ENCODE measurements around the gene STX18. TPM values are rescaled to one million over a fixed set of nuclear protein-coding genes. Genes with fewer than 3 reads are reported as not detected.

The STX18 gene
- total RNA-seq, 2 experiments from 2014 or later = 25.3 to 33.5 TPM

GRCh38 chr4:4457803-4458553 is 83.9 kb downstream of the STX18 start:
- ChIA-PET CTCF (no interaction called here), POLR2A (no interaction called here)
- no peak for DNase-seq
- no peak for ATAC-seq
- Mint-ChIP-seq H3K27ac (no peak overlapping the region), H3K27me3 (no peaks in the 10 kb centered on the region), H3K9me3 (ENCODE audit: low read depth) (no peaks in the 10 kb centered on the region), H3K4me3 (no peak overlapping the region), H3K36me3 (ENCODE audit: low read depth) (peaks cover 21% of the 10 kb centered on the region), H3K4me1 (peaks cover 30% of the 10 kb centered on the region)
- intact Hi-C loops (cut with DNase I, micrococcal nuclease) = no loop called here

GRCh38 chr4:4456816-4457578 is 84.9 kb downstream of the STX18 start:
- ChIA-PET POLR2A (no interaction called here), CTCF (no interaction called here)
- no peak overlapping the region for H3K27ac Mint-ChIP-seq
- peaks cover 29% of the 10 kb centered on the region for H3K36me3 Mint-ChIP-seq (ENCODE audit: low read depth)
- no peaks in the 10 kb centered on the region for H3K9me3 Mint-ChIP-seq (ENCODE audit: low read depth)
- ATAC-seq (no peak), DNase-seq (no peak)
- peaks cover 20% of the 10 kb centered on the region for H3K4me1 Mint-ChIP-seq
- H3K27me3 Mint-ChIP-seq = no peaks in the 10 kb centered on the region
- no peak overlapping the region for H3K4me3 Mint-ChIP-seq
- intact Hi-C loops (cut with DNase I, micrococcal nuclease) = no loop called here

- no peaks in the 10 kb centered on the region for H3K27me3 Mint-ChIP-seq
- peaks cover 14% of the 10 kb centered on the region for H3K4me1 Mint-ChIP-seq
- ChIA-PET CTCF (no interaction called here), POLR2A (no interaction called here)
- H3K9me3 Mint-ChIP-seq (ENCODE audit: low read depth) = no peaks in the 10 kb centered on the region
- ATAC-seq (no peak), DNase-seq (no peak)
- peaks cover 34% of the 10 kb centered on the region for H3K36me3 Mint-ChIP-seq (ENCODE audit: low read depth)
- intact Hi-C loops (cut with DNase I, micrococcal nuclease) = no loop called here
- H3K4me3 Mint-ChIP-seq = no peak overlapping the region
- no peak overlapping the region for H3K27ac Mint-ChIP-seq
Measured at GRCh38 chr4:4456351-4456750, 85.5 kb downstream of the STX18 start.

GRCh38 chr4:4455210-4455865 is 86.5 kb downstream of the STX18 start:
- no peaks in the 10 kb centered on the region for H3K27me3 Mint-ChIP-seq
- POLR2A ChIA-PET = no interaction called here
- peaks cover 5% of the 10 kb centered on the region for H3K4me1 Mint-ChIP-seq

GRCh38 chr4:4446434-4446833 is 95.4 kb downstream of the STX18 start:
- Mint-ChIP-seq H3K27me3 (no peaks in the 10 kb centered on the region), H3K36me3 (ENCODE audit: low read depth) (peaks cover 5% of the 10 kb centered on the region), H3K9me3 (ENCODE audit: low read depth) (no peaks in the 10 kb centered on the region), H3K27ac (no peak overlapping the region), H3K4me3 (no peak overlapping the region), H3K4me1 (peaks cover 6% of the 10 kb centered on the region)
- CTCF ChIA-PET = no interaction called here
- DNase-seq (no peak), ATAC-seq (peak; percentile 57)
- intact Hi-C loops (cut with DNase I, micrococcal nuclease) = no loop called here
- POLR2A ChIA-PET = no interaction called here

More at GRCh38 chr4:4455210-4455865, 86.5 kb downstream of the STX18 start:
- DNase-seq = no peak
- intact Hi-C loops (cut with DNase I, micrococcal nuclease) = no loop called here
- no peak for ATAC-seq
- Mint-ChIP-seq H3K27ac (no peak overlapping the region), H3K9me3 (ENCODE audit: low read depth) (no peaks in the 10 kb centered on the region), H3K4me3 (no peak overlapping the region), H3K36me3 (ENCODE audit: low read depth) (peaks cover 34% of the 10 kb centered on the region)
- CTCF ChIA-PET = no interaction called here

GRCh38 chr4:4443821-4444220 is 98.0 kb downstream of the STX18 start:
- no peak for ATAC-seq
- H3K27ac Mint-ChIP-seq = no peak overlapping the region

GRCh38 chr4:4440333-4441061 is 101.4 kb downstream of the STX18 start:
- Mint-ChIP-seq H3K27ac (no peak overlapping the region), H3K36me3 (ENCODE audit: low read depth) (peaks cover 10% of the 10 kb centered on the region), H3K9me3 (ENCODE audit: low read depth) (no peaks in the 10 kb centered on the region), H3K4me1 (peaks cover 11% of the 10 kb centered on the region), H3K4me3 (no peak overlapping the region), H3K27me3 (no peaks in the 10 kb centered on the region)
- intact Hi-C loops (cut with DNase I, micrococcal nuclease) = no loop called here
- CTCF ChIA-PET = interaction anchor here (0.8 to 1.4 kb wide), 2 partner anchors 9 to 174 kb away, joined by 3 to 6 read pairs; no protein-coding TSS in a partner anchor
- no peak for DNase-seq
- POLR2A ChIA-PET = no interaction called here
- no peak for ATAC-seq

More at GRCh38 chr4:4443821-4444220, 98.0 kb downstream of the STX18 start:
- Mint-ChIP-seq H3K36me3 (ENCODE audit: low read depth) (peaks cover 5% of the 10 kb centered on the region), H3K4me1 (peaks cover 8% of the 10 kb centered on the region), H3K27me3 (no peaks in the 10 kb centered on the region), H3K4me3 (no peak overlapping the region), H3K9me3 (ENCODE audit: low read depth) (no peaks in the 10 kb centered on the region)
- POLR2A ChIA-PET = no interaction called here
- CTCF ChIA-PET = interaction anchor here (0.7 kb wide), 1 partner anchor 574 kb away, joined by 3 read pairs; no protein-coding TSS in a partner anchor
- intact Hi-C loops (cut with DNase I, micrococcal nuclease) = no loop called here
- no peak for DNase-seq

- Mint-ChIP-seq H3K27ac (no peak overlapping the region), H3K9me3 (ENCODE audit: low read depth) (no peaks in the 10 kb centered on the region), H3K36me3 (ENCODE audit: low read depth) (peaks cover 10% of the 10 kb centered on the region), H3K4me3 (no peak overlapping the region), H3K4me1 (peaks cover 12% of the 10 kb centered on the region), H3K27me3 (no peaks in the 10 kb centered on the region)
- no peak for ATAC-seq
- intact Hi-C loops (cut with DNase I, micrococcal nuclease) = loop anchor here in 1 of 2 experiments (10.0 kb wide), 1 partner anchor 185 kb away; no protein-coding TSS in a partner anchor
- DNase-seq = no peak
- ChIA-PET CTCF (interaction anchor here (0.8 kb wide), 1 partner anchor 174 kb away, joined by 3 read pairs; no protein-coding TSS in a partner anchor), POLR2A (no interaction called here)
Measured at GRCh38 chr4:4439782-4440181, 102.1 kb downstream of the STX18 start.

GRCh38 chr4:4438891-4439290 is 103.0 kb downstream of the STX18 start:
- Mint-ChIP-seq H3K4me1 (peaks cover 12% of the 10 kb centered on the region), H3K36me3 (ENCODE audit: low read depth) (peaks cover 6% of the 10 kb centered on the region), H3K27ac (no peak overlapping the region), H3K9me3 (ENCODE audit: low read depth) (no peaks in the 10 kb centered on the region), H3K4me3 (no peak overlapping the region), H3K27me3 (no peaks in the 10 kb centered on the region)
- DNase-seq = no peak
- intact Hi-C loops (cut with DNase I, micrococcal nuclease) = loop anchor here in 1 of 2 experiments (10.0 kb wide), 1 partner anchor 184 kb away; no protein-coding TSS in a partner anchor
- no peak for ATAC-seq
- CTCF ChIA-PET = no interaction called here
- POLR2A ChIA-PET = no interaction called here

- intact Hi-C loops (cut with DNase I, micrococcal nuclease) = loop anchor here in 1 of 2 experiments (10.0 kb wide), 1 partner anchor 183 kb away; no protein-coding TSS in a partner anchor
- H3K36me3 Mint-ChIP-seq (ENCODE audit: low read depth) = peaks cover 6% of the 10 kb centered on the region
- no peak for ATAC-seq
- ChIA-PET CTCF (no interaction called here), POLR2A (no interaction called here)
- no peak overlapping the region for H3K27ac Mint-ChIP-seq
- peaks cover 12% of the 10 kb centered on the region for H3K4me1 Mint-ChIP-seq
- no peaks in the 10 kb centered on the region for H3K27me3 Mint-ChIP-seq
- no peak overlapping the region for H3K4me3 Mint-ChIP-seq
- no peaks in the 10 kb centered on the region for H3K9me3 Mint-ChIP-seq (ENCODE audit: low read depth)
- no peak for DNase-seq
Measured at GRCh38 chr4:4437798-4438470, 103.9 kb downstream of the STX18 start.
